Measurements from ENCODE around the gene LTBP1. TPM values are rescaled to one million over a fixed set of nuclear protein-coding genes. Genes with fewer than 3 reads are reported as not detected.

The LTBP1 gene
- total RNA-seq, 1 experiment from 2014 or later = 2.2 TPM

DNA sequence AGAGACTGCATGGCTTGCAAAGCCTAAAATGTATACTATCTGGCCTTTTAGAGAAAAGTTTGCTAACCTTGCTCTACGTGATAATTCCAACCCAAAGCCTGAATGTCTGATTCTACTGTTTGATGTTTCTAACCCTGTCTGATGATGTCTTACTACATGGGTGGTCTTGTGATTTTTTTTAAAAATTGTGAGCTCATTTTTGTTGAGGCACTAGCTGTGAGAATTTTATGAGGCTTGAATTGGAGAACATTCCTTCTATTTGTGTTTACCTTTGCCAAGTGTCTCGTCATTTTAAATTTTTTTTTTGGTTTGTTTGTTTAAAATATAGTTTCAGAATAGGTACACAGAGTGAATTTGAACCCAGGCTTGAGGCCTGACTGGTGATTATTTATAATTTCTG is 15.2 kb upstream of the LTBP1 start:
- H3K9me3 ChIP-seq (ENCODE audit: low read depth, low read length, poor library complexity, severe bottlenecking) = no peaks in the 10 kb centered on the region
- POLR2A ChIA-PET (ENCODE audit: low non-redundant PET) = no interaction called here
- no peak for TF ChIP-seq EZH2 (IDR thresholded peaks at IDR 0.05; ENCODE audit: borderline replicate concordance, low read depth, low read length, poor library complexity, severe bottlenecking)
- TF ChIP-seq, protein P1, sequence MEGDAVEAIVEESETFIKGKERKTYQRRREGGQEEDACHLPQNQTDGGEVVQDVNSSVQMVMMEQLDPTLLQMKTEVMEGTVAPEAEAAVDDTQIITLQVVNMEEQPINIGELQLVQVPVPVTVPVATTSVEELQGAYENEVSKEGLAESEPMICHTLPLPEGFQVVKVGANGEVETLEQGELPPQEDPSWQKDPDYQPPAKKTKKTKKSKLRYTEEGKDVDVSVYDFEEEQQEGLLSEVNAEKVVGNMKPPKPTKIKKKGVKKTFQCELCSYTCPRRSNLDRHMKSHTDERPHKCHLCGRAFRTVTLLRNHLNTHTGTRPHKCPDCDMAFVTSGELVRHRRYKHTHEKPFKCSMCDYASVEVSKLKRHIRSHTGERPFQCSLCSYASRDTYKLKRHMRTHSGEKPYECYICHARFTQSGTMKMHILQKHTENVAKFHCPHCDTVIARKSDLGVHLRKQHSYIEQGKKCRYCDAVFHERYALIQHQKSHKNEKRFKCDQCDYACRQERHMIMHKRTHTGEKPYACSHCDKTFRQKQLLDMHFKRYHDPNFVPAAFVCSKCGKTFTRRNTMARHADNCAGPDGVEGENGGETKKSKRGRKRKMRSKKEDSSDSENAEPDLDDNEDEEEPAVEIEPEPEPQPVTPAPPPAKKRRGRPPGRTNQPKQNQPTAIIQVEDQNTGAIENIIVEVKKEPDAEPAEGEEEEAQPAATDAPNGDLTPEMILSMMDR (conservative IDR thresholded peaks at IDR 0.05; ENCODE audit: low read depth, low read length) = no peak
- H3K27me3 ChIP-seq (replicated peaks; ENCODE audit: insufficient read depth, low read depth, low read length, poor library complexity) = no peaks in the 10 kb centered on the region
- DNase-seq (ENCODE audit: low spot score) = no peak
- H3K4me3 ChIP-seq (ENCODE audit: low read depth, low read length, poor library complexity, severe bottlenecking) = no peak overlapping the region
- intact Hi-C loops (cut with micrococcal nuclease; ENCODE audit: unreplicated experiment) = no loop called here
- BruUV-seq (replicated peaks) = no TSS peak
- H3K36me3 ChIP-seq (ENCODE audit: insufficient read depth, low read length, poor library complexity, severe bottlenecking) = no peaks in the 10 kb centered on the region
- H3K4me1 ChIP-seq (ENCODE audit: insufficient read depth, low read length, poor library complexity, severe bottlenecking) = no peaks in the 10 kb centered on the region
- CTCF ChIA-PET = no interaction called here
- H3K27ac ChIP-seq (ENCODE audit: low read depth, low read length, poor library complexity, severe bottlenecking) = no peak overlapping the region

DNA sequence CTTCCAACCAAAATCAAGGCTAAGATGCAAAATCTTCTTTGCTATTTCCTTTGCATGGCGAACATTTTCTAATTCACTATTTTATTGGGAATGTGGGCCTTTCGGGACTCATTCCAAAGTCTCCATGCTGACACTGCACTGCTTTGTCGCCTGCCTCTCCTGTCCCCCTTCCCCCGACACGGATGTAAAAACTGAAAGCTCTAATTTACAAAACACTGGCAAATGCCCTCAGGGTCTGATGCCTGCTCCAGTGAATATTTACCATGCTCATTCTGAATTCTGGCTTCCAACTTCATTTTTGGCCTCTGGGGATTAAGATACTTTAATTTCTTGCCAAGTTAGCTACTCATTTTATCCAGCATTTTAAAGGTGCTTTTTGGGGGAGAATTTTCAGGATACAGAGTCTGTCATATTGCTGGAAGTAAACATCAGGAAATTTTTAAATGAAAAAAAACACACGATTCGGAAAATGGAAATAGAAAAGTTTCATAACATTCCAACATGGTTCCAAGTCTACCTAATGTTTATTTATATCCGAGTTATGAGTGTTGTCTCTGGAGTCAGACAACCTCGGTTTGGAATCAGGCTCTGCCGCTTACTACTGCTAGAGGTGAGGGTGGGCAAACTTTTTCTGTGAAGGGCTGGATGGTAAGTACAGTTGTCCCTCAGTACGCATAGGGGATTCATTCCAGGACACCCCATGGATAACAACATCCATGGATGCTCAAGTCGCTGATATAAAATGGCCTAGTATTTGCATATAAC is 14.6 kb upstream of the LTBP1 start:
- Histone ChIP-seq H3K27ac (ENCODE audit: low read depth, low read length, poor library complexity, severe bottlenecking) (no peak overlapping the region), H3K9me3 (ENCODE audit: low read depth, low read length, poor library complexity, severe bottlenecking) (no peaks in the 10 kb centered on the region), H3K36me3 (ENCODE audit: insufficient read depth, low read length, poor library complexity, severe bottlenecking) (no peaks in the 10 kb centered on the region), H3K4me3 (ENCODE audit: low read depth, low read length, poor library complexity, severe bottlenecking) (no peak overlapping the region), H3K27me3 (replicated peaks; ENCODE audit: insufficient read depth, low read depth, low read length, poor library complexity) (no peaks in the 10 kb centered on the region), H3K4me1 (ENCODE audit: insufficient read depth, low read length, poor library complexity, severe bottlenecking) (no peaks in the 10 kb centered on the region)
- BruUV-seq (replicated peaks) = no TSS peak
- peak; percentile 36 for DNase-seq (ENCODE audit: low spot score)
- intact Hi-C loops (cut with micrococcal nuclease; ENCODE audit: unreplicated experiment) = no loop called here
- ChIA-PET CTCF (no interaction called here), POLR2A (ENCODE audit: low non-redundant PET) (no interaction called here)
- TF ChIP-seq, protein P1 (conservative IDR thresholded peaks at IDR 0.05; ENCODE audit: low read depth, low read length) = no peak
- no peak for TF ChIP-seq EZH2 (IDR thresholded peaks at IDR 0.05; ENCODE audit: borderline replicate concordance, low read depth, low read length, poor library complexity, severe bottlenecking)

DNA sequence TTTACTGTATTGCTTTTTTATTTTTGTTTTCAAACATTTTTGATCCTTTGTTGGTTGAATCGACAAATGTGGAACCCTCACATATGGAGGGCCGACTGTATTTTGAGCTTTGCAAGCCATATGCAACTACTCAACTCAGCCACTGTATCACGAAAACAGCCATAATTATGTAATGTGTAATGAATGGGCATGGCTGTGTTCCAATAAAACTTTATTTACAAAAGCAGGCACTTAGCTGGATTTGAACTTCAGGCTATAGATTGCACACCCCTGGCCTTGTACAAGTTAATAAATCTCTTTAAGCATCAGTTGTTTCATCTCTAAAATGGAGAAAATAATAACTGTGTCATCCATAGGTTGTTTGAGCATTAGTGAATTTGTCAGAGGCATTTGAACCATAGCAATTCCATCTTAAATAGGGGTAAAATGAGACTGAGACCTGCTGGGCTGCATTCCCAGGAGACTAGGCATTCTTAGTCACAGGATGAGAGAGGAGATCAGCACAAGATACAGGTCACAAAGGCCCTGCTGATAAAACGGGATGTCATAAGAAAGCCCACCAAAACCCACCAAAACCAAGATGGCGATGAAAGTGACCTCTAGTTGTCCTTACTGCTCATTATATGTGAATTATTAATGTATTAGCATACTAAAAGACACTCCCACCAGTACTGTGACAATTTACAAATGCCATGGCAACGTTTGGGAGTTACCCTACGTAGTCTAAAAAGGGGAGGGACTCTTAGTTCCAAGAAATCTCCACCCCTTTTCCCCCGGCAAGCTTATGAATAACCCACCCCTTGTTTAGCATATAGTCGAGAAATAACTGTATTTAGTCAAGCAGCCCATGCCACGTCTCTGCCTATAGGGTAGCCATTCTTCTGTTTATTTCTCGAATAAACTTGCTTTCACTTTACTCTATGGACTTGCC is 13.7 kb upstream of the LTBP1 start:
- no peaks in the 10 kb centered on the region for H3K36me3 ChIP-seq (ENCODE audit: insufficient read depth, low read length, poor library complexity, severe bottlenecking)
- H3K27me3 ChIP-seq (replicated peaks; ENCODE audit: insufficient read depth, low read depth, low read length, poor library complexity) = no peaks in the 10 kb centered on the region
- intact Hi-C loops (cut with micrococcal nuclease; ENCODE audit: unreplicated experiment) = no loop called here
- H3K27ac ChIP-seq (ENCODE audit: low read depth, low read length, poor library complexity, severe bottlenecking) = no peak overlapping the region
- no TSS peak for BruUV-seq (replicated peaks)
- no peaks in the 10 kb centered on the region for H3K9me3 ChIP-seq (ENCODE audit: low read depth, low read length, poor library complexity, severe bottlenecking)
- TF ChIP-seq, protein P1 (conservative IDR thresholded peaks at IDR 0.05; ENCODE audit: low read depth, low read length) = no peak
- no peak for TF ChIP-seq EZH2 (IDR thresholded peaks at IDR 0.05; ENCODE audit: borderline replicate concordance, low read depth, low read length, poor library complexity, severe bottlenecking)
- CTCF ChIA-PET = no interaction called here
- POLR2A ChIA-PET (ENCODE audit: low non-redundant PET) = no interaction called here
- DNase-seq (ENCODE audit: low spot score) = no peak
- H3K4me1 ChIP-seq (ENCODE audit: insufficient read depth, low read length, poor library complexity, severe bottlenecking) = no peaks in the 10 kb centered on the region
- H3K4me3 ChIP-seq (ENCODE audit: low read depth, low read length, poor library complexity, severe bottlenecking) = no peak overlapping the region
